K562 treated with DMSO at 1 percent for 4 hours (cell line): ENCODE data around the gene SYT10. TPM values are rescaled to one million over a fixed set of nuclear protein-coding genes. Genes with fewer than 3 reads are reported as not detected.

Source experiments
- total RNA-seq: library from RNA; unstranded; fragments of 300-600 nt; gene quantifications from 2 replicates; pipeline ENCODE4 v1.2.3, GENCODE V29; 2022; ENCODE audit not compliant: insufficient read depth

The SYT10 gene, protein sequence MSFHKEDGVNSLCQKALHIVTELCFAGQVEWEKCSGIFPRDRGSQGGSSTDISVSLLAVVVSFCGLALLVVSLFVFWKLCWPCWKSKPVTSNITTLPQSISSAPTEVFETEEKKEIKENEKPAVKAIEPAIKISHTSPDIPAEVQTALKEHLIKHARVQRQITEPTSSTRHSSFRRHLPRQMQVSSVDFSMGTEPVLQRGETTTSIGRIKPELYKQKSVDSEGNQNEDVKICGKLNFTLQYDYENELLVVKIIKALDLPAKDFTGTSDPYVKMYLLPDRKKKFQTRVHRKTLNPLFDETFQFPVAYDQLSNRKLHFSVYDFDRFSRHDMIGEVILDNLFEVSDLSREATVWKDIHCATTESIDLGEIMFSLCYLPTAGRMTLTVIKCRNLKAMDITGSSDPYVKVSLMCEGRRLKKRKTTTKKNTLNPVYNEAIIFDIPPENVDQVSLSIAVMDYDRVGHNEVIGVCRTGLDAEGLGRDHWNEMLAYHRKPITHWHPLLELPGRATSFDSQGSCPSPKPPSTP
- 0.69 and 1.0 TPM in 2 replicates for total RNA-seq

DNA sequence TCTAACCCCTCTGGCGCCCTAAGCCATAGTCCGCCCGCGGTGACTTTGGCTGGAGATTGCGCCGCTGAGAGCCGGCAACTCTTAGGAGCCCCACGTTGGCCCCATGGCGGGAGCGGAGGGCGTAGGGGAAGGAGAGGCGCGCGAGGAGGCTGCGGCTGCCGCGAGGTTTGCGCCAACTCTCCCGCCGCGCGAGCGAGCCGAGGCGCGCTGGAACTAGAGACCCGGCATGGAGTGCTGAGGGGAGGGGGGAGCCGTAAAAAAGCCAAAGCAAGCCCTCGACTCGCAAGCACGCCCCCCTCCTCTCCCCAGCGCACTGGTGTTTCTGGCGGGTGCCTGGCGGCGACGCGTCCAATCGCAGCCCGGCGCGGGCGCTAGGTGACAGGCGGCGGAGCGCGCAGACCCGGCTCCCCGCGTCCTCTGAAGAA is at the start of gene SYT10:
Gene SYT10, minus strand, starts transcription at position 233 of the 425 bp plus-strand sequence. CDS start 297 bp downstream, outside the sequence.

